ENCODE results near the gene RMDN2. TPM values are rescaled to one million over a fixed set of nuclear protein-coding genes. Genes with fewer than 3 reads are reported as not detected.

RMDN2 gene
- total RNA-seq, 1 donor from 2014 or later = 4.1 TPM

DNA sequence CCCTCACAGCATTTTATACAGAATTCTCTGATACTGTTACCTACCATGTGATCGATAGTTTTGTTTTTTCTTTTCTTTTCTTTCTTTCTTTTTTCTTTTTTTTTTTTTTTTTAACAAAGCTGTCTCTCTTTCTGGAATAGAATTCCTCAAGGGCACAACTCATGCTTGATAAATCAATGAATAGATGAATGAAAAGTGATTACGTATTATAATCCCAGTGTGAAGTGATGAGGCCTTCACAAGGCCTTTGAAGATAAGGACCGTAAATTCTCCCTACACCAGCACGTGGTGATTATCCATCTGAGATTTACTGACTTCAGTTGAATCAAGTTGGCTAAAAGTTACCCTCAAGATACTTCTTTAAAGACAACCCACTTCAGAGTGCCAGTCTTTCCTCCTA, 46.6 kb upstream of the RMDN2 start:
- Mint-ChIP-seq H3K4me1 (peaks cover 31% of the 10 kb centered on the region), H3K27me3 (ENCODE audit: low read depth) (peaks cover 40% of the 10 kb centered on the region), H3K9me3 (no peaks in the 10 kb centered on the region), H3K4me3 (no peak overlapping the region), H3K27ac (ENCODE audit: unreplicated experiment) (no peak overlapping the region), H3K36me3 (ENCODE audit: low read depth) (no peaks in the 10 kb centered on the region)
- no peak for DNase-seq (ENCODE audit: low read depth, low spot score)
- TF ChIP-seq, protein P1, sequence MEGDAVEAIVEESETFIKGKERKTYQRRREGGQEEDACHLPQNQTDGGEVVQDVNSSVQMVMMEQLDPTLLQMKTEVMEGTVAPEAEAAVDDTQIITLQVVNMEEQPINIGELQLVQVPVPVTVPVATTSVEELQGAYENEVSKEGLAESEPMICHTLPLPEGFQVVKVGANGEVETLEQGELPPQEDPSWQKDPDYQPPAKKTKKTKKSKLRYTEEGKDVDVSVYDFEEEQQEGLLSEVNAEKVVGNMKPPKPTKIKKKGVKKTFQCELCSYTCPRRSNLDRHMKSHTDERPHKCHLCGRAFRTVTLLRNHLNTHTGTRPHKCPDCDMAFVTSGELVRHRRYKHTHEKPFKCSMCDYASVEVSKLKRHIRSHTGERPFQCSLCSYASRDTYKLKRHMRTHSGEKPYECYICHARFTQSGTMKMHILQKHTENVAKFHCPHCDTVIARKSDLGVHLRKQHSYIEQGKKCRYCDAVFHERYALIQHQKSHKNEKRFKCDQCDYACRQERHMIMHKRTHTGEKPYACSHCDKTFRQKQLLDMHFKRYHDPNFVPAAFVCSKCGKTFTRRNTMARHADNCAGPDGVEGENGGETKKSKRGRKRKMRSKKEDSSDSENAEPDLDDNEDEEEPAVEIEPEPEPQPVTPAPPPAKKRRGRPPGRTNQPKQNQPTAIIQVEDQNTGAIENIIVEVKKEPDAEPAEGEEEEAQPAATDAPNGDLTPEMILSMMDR (conservative IDR thresholded peaks at IDR 0.05) = no peak

DNA sequence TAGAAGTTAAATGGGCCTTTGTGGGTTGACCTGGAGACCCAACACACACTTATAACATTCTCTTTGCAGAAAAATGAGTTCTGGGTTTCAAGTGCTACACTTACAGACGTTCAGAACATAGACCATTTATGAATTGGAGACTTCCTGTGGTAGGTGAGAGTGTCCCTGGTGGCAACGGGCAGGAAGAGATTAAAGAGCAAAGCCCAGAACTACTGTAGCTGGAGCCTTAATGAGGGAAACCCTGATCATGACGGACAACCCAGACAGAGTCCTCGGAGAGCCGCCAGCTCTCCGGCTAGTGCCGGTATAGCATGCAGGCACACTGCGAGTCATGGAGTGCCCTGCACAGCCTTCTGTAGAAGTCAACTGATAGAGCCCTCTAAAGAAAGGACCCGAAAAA, 44.5 kb upstream of the RMDN2 start:
- DNase-seq (ENCODE audit: low read depth, low spot score) = no peak
- Mint-ChIP-seq H3K9me3 (no peaks in the 10 kb centered on the region), H3K4me1 (peaks cover 19% of the 10 kb centered on the region), H3K4me3 (no peak overlapping the region), H3K36me3 (ENCODE audit: low read depth) (no peaks in the 10 kb centered on the region), H3K27ac (ENCODE audit: unreplicated experiment) (no peak overlapping the region), H3K27me3 (ENCODE audit: low read depth) (peaks cover 32% of the 10 kb centered on the region)
- TF ChIP-seq, protein P1 (conservative IDR thresholded peaks at IDR 0.05) = no peak

DNA sequence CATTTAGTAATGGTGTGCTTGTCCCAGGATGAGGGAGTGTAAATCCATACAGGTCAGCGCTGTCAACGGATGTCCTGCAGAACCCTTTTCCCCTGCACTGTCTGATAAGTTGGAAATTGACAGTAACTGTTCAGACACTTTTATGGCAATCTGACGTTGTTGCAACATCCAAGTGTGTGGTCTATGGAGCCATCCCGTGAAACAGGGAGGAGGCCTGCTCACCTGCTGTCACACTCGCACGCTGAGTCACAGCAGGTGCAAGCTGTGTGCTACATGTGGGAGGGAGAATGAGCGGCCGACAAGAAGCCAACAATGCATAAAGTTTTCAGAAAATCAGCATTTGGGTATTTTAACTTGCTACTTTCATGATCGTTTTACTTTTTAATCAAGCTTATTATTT, 43.7 kb upstream of the RMDN2 start:
- Mint-ChIP-seq H3K27me3 (ENCODE audit: low read depth) (peaks cover 41% of the 10 kb centered on the region), H3K4me1 (peaks cover 10% of the 10 kb centered on the region), H3K27ac (ENCODE audit: unreplicated experiment) (no peak overlapping the region), H3K4me3 (no peak overlapping the region), H3K36me3 (ENCODE audit: low read depth) (no peaks in the 10 kb centered on the region), H3K9me3 (no peaks in the 10 kb centered on the region)
- TF ChIP-seq, protein P1 (conservative IDR thresholded peaks at IDR 0.05) = no peak
- no peak for DNase-seq (ENCODE audit: low read depth, low spot score)

DNA sequence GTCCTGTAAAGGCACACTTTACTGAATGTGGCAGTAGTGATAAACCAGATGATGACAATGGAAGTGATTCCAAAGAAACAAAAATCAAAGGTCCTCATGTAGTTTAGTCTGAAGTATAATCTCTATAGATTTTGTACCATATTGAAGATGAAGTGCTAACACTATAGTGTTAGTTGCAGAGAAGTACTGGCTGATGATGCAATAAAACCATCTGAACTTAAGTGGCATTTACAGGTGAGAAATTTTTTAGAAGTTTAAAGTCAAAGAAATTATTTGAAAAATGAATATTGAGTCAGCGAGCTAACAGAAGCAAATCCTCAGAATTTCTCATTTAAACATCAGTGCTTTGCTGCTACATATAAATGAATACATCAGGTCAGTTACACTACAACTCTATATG, 43.1 kb upstream of the RMDN2 start:
- TF ChIP-seq, protein P1 (conservative IDR thresholded peaks at IDR 0.05) = no peak
- Mint-ChIP-seq H3K27ac (ENCODE audit: unreplicated experiment) (no peak overlapping the region), H3K36me3 (ENCODE audit: low read depth) (no peaks in the 10 kb centered on the region), H3K27me3 (ENCODE audit: low read depth) (peaks cover 46% of the 10 kb centered on the region), H3K4me3 (no peak overlapping the region), H3K9me3 (no peaks in the 10 kb centered on the region), H3K4me1 (peaks cover 5% of the 10 kb centered on the region)
- DNase-seq (ENCODE audit: low read depth, low spot score) = no peak

DNA sequence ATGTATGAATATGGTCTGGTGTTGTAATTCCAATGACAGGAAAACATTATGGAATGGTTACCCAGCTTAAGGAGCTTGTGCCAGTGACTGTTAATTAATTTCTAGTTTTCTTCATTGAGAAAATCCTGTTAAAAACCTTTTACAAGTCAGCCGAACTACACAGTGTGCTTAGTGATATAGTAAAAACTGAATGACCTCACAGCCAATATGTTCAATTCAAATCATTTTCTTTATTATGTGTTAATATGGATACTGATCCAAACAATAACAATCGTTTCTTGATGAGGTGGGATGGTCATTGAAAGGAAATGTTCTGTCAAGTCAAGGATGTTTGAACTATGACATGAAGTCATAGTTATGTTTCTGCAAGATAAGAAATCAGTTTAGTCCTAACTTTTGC, 41.6 kb upstream of the RMDN2 start:
- peaks cover 46% of the 10 kb centered on the region for H3K27me3 Mint-ChIP-seq (ENCODE audit: low read depth)
- H3K27ac Mint-ChIP-seq (ENCODE audit: unreplicated experiment) = no peak overlapping the region
- no peaks in the 10 kb centered on the region for H3K4me1 Mint-ChIP-seq
- DNase-seq (ENCODE audit: low read depth, low spot score) = no peak
- H3K9me3 Mint-ChIP-seq = no peaks in the 10 kb centered on the region
- H3K4me3 Mint-ChIP-seq = no peak overlapping the region
- H3K36me3 Mint-ChIP-seq (ENCODE audit: low read depth) = no peaks in the 10 kb centered on the region
- TF ChIP-seq, protein P1 (conservative IDR thresholded peaks at IDR 0.05) = no peak

Data from neural crest cell (in vitro differentiated cells).